Spleen (tissue), 7 donors: Measurements from ENCODE around the gene KLHL40.

ENCODE experiments used
- POLR2A ChIP-seq, 3 donors: fragments of 450-650 bp; IDR thresholded peaks; one replicate each; pipeline ENCODE4 v1.5.1; 2017; ENCODE audit warnings: antibody characterized with exemption in 3 of 3, mild to moderate bottlenecking in 1 of 3
- TF ChIP-seq, protein P1 (sequence below), 11 experiments: fragments of 200-600 bp in 7 of 11; fragments of 450-650 bp in 4 of 11; sonication (generic) in 4 of 11; IDR thresholded peaks in 8 of 11; conservative IDR thresholded peaks in 3 of 11; 1 replicate in 7 of 11; 2 replicates in 4 of 11; pipeline versions ENCODE4 v1.4.0 to v1.8.0; 2016 to 2021; ENCODE audit warnings: antibody characterized with exemption in 11 of 11, inconsistent platforms in 4 of 11, mild to moderate bottlenecking in 1 of 11
- donor health status: DM: no; HTN: no; CAD: no; lungs with moderate emphysema.
- donor health status: DM: no; HTN: no; CAD: no.
- donor health status: DM: no; HTN: no; CAD: no.

- no peak for TF ChIP-seq POLR2A (IDR thresholded peaks at IDR 0.05)
- TF ChIP-seq, protein P1, sequence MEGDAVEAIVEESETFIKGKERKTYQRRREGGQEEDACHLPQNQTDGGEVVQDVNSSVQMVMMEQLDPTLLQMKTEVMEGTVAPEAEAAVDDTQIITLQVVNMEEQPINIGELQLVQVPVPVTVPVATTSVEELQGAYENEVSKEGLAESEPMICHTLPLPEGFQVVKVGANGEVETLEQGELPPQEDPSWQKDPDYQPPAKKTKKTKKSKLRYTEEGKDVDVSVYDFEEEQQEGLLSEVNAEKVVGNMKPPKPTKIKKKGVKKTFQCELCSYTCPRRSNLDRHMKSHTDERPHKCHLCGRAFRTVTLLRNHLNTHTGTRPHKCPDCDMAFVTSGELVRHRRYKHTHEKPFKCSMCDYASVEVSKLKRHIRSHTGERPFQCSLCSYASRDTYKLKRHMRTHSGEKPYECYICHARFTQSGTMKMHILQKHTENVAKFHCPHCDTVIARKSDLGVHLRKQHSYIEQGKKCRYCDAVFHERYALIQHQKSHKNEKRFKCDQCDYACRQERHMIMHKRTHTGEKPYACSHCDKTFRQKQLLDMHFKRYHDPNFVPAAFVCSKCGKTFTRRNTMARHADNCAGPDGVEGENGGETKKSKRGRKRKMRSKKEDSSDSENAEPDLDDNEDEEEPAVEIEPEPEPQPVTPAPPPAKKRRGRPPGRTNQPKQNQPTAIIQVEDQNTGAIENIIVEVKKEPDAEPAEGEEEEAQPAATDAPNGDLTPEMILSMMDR (IDR thresholded peaks at IDR 0.05 in 8 of 11, conservative IDR thresholded peaks at IDR 0.05 in 3 of 11) = no peak
Measured at GRCh38 chr3:42678447-42678846, 6.9 kb upstream of the KLHL40 start.
